Adrenal gland (tissue), 12 donors: ENCODE data around the gene GHRH. TPM values are rescaled to one million over a fixed set of nuclear protein-coding genes. Genes with fewer than 3 reads are reported as not detected.

Source experiments
- DNase-seq, 7 donors: peaks; one replicate each; pipeline ENCODE4 v3.0.0-alpha.2; 2019 to 2020
- H3K27ac ChIP-seq, 5 donors: fragments of 200-600 bp; sonication (generic) in 4 of 5; 1 replicate in 3 of 5; 2 replicates in 2 of 5; pipeline versions ENCODE4 v1.5.1 to v1.8.0; 2016 to 2020; ENCODE audit warnings: mild to moderate bottlenecking in 1 of 5
- H3K27me3 ChIP-seq: fragments of 200-600 bp; 2 replicates; pipeline ENCODE4 v1.8.0; 2021
- H3K36me3 ChIP-seq, 2 donors: fragments of 200-600 bp; replicated peaks in 1 of 2; 1 replicate in 1 of 2; 2 replicates in 1 of 2; pipeline versions ENCODE4 v1.5.1 to v1.8.0; 2018 to 2022
- H3K4me1 ChIP-seq, 2 donors: fragments of 200-600 bp; replicated peaks in 1 of 2; 1 replicate in 1 of 2; 2 replicates in 1 of 2; pipeline versions ENCODE4 v1.5.1 to v1.8.0; 2018 to 2021
- H3K4me3 ChIP-seq, 4 donors: fragments of 200-600 bp; sonication (generic) in 3 of 4; one replicate each; pipeline ENCODE4 v1.5.1; 2016 to 2018
- H3K9me3 ChIP-seq, 3 donors: fragments of 200-600 bp; sonication (generic) in 1 of 3; replicated peaks in 1 of 3; 1 replicate in 2 of 3; 2 replicates in 1 of 3; pipeline versions ENCODE4 v1.5.1 to v1.8.0; 2016 to 2021
- POLR2A ChIP-seq, 2 donors: fragments of 450-650 bp; IDR thresholded peaks; one replicate each; pipeline ENCODE4 v1.6.1; 2017; ENCODE audit warnings: antibody characterized with exemption in 2 of 2, mild to moderate bottlenecking in 2 of 2, moderate library complexity in 1 of 2
- WGBS, 4 donors: extraction: QIAGEN DNeasy Blood & Tissue Kit in 2 of 4; methylation state at CpG; one replicate each; pipeline versions ENCODE4 v1.1.5 to v1.1.7; 2013 to 2017; 5-methylcytosine and 5-hydroxymethylcytosine counted together
- intact Hi-C, 2 donors: fragments of 100-400 bp; cut with DNase I; formaldehyde crosslinking; loops; one replicate each; pipeline versions ENCODE4 v1.14.1 to v1.15.0; 2022 to 2023
- polyA plus RNA-seq, 3 donors: library from polyadenylated mRNA; stranded (reverse); fragments of 200-250 nt in 2 of 3; fragments of 350-450 nt in 1 of 3; fragmentation: Illumina TruSeq in 1 of 3; extraction: RNeasy Lipid Tissue Mini Kit (QIAGEN cat#74804) in 1 of 3; gene quantifications; one replicate each; pipeline ENCODE4 v1.2.3, GENCODE V29; 2013 to 2014
- total RNA-seq, 9 donors: library from RNA; depleted of rRNA in 4 of 9; stranded (reverse); fragments of >200 nt in 4 of 9; fragments of 120-200 nt in 1 of 9; fragmentation: NEBNext Ultra II Directional in 1 of 9; extraction: Animal tissue kit (Norgen Biotek cat#: 25700) in 1 of 9; gene quantifications; one replicate each; pipeline versions ENCODE4 v1.1.0 to v1.2.4, GENCODE V29; 2013 to 2023
- TF ChIP-seq, protein P1 (sequence below), 6 experiments: fragments of 450-650 bp in 4 of 6; fragments of 200-600 bp in 2 of 6; sonication (generic) in 1 of 6; IDR thresholded peaks; 1 replicate in 5 of 6; 2 replicates in 1 of 6; pipeline versions ENCODE4 v1.5.1 to v1.8.0; 2016 to 2021; ENCODE audit warnings: antibody characterized with exemption in 6 of 6, mild to moderate bottlenecking in 2 of 6, moderate library complexity in 1 of 6
- donor health status: healthy with polysubstance abuse.
- donor health status: Bipolar disorder and iron deficiency.
- donor health status: DM: yes; HTN: yes; CAD: no.
- donor health status: DM: no; HTN: no; CAD: no.
- donor health status: DM: no; HTN: no; CAD: no.
- donor health status: DM: yes; HTN: yes; CAD: no.

Gene GHRH
- total and polyA plus RNA-seq, 12 donors = 0.91 to 26.1 TPM; not detected in 10

DNA sequence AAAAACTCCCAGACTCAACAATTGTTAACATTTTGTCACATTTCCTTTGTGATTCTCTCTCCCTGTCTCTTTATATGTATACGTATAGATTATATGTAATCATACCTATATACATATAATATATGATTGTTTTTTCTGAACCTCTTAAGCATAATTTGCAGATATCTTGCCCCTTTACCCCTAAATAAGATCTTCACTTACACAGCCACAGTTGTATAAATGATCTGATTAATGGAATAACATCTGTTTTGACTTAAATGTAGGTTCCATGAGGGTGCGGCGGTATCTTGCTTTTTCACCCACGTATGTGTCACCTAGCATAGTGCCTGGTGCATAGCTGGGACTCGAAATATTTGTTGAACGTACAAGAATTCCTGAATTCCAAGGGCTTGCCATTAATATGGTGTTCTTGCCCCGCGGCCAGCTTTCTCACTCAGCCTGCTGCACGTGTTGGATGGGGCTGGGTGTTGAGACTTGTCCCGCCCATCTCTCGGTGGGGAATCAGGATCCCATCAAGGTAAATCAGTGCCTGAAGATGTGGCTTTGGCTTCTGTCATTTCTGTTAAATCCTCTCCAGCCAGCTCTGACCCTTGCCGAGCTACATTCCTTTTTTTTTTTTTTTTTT is 17.5 kb upstream of the GHRH start:
- peaks cover 11 to 20% of the 10 kb centered on the region in 2 donors for H3K4me1 ChIP-seq
- no peak overlapping the region for H3K27ac ChIP-seq
- DNase-seq = no peak
- H3K36me3 ChIP-seq = no peaks in the 10 kb centered on the region
- WGBS, 4 donors = 89 to 90% (median 90%) methylated on average over 12 of the region's 12 CpGs
- H3K9me3 ChIP-seq = no peaks in the 10 kb centered on the region
- H3K27me3 ChIP-seq = no peaks in the 10 kb centered on the region
- no peak for TF ChIP-seq POLR2A (IDR thresholded peaks at IDR 0.05)
- TF ChIP-seq, protein P1, sequence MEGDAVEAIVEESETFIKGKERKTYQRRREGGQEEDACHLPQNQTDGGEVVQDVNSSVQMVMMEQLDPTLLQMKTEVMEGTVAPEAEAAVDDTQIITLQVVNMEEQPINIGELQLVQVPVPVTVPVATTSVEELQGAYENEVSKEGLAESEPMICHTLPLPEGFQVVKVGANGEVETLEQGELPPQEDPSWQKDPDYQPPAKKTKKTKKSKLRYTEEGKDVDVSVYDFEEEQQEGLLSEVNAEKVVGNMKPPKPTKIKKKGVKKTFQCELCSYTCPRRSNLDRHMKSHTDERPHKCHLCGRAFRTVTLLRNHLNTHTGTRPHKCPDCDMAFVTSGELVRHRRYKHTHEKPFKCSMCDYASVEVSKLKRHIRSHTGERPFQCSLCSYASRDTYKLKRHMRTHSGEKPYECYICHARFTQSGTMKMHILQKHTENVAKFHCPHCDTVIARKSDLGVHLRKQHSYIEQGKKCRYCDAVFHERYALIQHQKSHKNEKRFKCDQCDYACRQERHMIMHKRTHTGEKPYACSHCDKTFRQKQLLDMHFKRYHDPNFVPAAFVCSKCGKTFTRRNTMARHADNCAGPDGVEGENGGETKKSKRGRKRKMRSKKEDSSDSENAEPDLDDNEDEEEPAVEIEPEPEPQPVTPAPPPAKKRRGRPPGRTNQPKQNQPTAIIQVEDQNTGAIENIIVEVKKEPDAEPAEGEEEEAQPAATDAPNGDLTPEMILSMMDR (IDR thresholded peaks at IDR 0.05) = no peak
- H3K4me3 ChIP-seq = no peak overlapping the region
- intact Hi-C loops = no loop called here

DNA sequence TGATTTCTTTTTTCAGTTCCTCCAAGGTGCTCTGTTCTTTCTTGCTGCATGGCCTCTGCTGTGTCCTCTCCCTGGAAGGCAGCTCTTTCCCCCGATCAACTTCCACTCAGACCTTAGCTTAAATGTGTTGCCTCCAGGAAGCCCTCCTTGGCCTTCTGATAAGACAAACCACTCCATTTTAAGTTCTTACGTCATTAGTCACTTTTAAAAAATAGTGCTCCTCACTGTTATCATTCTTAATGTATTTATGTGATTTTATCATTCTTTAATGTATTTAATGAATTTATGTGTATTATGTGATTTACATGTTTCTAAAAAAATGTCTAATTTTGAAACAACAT is 15.6 kb upstream of the GHRH start:
- Histone ChIP-seq H3K4me1 (peaks cover 11 to 20% of the 10 kb centered on the region in 2 donors), H3K36me3 (no peaks in the 10 kb centered on the region), H3K27ac (peak overlapping the region; percentile 8 to 83 (median 59)), H3K9me3 (no peaks in the 10 kb centered on the region), H3K27me3 (no peaks in the 10 kb centered on the region), H3K4me3 (no peak overlapping the region)
- DNase-seq = no peak
- no peak for TF ChIP-seq POLR2A (IDR thresholded peaks at IDR 0.05)
- TF ChIP-seq, protein P1 (IDR thresholded peaks at IDR 0.05) = no peak
- intact Hi-C loops = no loop called here
- WGBS, 4 donors = 16 to 23% (median 20%) methylated on average over 2 of the region's 2 CpGs

DNA sequence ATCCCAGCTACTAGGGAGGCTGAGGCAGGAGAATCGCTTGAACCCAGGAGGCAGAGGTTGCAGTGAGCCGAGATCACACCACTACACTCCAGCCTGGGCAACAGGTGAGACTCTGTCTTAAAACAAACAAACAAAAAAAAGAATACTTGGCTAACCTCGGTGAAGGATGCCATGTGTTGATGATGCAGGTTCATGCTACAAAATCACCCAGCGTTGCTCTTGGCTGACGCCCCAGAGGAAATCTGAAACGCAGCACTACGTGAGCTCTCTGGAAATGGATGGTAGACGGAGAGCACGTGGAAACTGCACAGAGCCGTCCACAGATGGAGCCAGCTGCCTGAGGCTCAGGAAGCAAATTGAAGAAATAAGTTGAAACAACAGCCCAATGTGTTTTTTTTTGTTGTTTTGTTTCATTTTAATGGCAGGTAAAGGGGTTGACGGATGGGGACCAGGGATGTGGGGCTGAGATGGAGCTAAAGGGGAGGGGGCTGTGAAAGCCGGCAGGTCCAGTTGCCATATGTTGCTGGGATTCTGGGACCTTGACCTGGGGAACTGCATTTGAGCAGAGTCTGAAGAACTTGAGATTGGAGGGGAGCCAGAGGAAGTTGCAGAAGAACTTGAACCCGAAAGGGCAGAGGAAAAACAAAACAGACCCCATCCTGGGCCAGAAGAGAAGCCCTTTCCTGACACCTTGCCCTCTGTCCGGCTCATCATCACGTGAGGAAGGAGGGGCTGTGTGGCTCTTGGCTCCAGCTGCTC is 15.1 kb upstream of the GHRH start:
- TF ChIP-seq, protein P1 (IDR thresholded peaks at IDR 0.05) = peak in 4 of 6 experiments; percentile 21 to 46 (median 40)
- peak in 1 of 2 donors; percentile 66 for TF ChIP-seq POLR2A (IDR thresholded peaks at IDR 0.05)
- Histone ChIP-seq H3K4me3 (no peak overlapping the region), H3K4me1 (peaks cover 11 to 20% of the 10 kb centered on the region in 2 donors), H3K27me3 (no peaks in the 10 kb centered on the region), H3K36me3 (no peaks in the 10 kb centered on the region), H3K9me3 (no peaks in the 10 kb centered on the region), H3K27ac (peak overlapping the region; percentile 8 to 83 (median 59))
- WGBS, 4 donors = 11 to 16% (median 13%) methylated on average over 15 of the region's 15 CpGs
- DNase-seq = peak; percentile 74 to 91 (median 87)
- intact Hi-C loops = no loop called here

DNA sequence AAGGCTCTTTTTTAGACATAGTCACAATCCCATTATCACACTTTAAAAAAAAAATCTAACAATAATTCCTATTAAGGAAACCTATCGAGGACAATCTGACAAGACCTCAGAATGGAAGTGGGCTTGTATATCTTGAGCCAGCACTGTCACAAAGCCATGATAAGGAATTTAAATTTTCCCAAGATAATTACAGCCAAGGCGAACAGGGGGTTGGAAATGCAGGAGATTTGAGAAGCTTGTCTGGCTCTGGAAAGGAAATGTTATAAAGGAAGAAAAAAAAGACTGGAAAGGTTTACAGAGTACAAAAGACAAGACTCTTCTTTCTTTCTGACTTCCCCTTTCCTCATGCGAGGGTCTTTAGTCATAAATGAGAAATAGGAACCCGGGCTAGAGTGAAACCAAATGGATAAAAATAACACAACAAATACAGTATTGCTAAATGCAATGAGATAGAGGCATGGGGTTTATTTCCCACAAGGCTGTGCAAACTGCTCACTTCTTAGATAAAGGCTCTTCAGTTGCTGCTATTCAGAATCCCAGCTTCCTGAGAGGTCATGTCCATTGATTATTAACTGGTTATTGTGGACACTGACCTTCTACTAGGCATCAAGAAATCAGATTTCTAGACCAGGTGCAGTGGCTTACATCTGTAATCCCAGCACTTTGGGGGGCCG is 13.4 kb upstream of the GHRH start:
- peak overlapping the region in 3 of 5 donors; percentile 36 to 83 (median 51) for H3K27ac ChIP-seq
- no peak overlapping the region for H3K4me3 ChIP-seq
- no peaks in the 10 kb centered on the region for H3K9me3 ChIP-seq
- H3K36me3 ChIP-seq = no peaks in the 10 kb centered on the region
- 49 to 54% (median 51%) methylated on average over 5 of the region's 5 CpGs for WGBS, 4 donors
- H3K4me1 ChIP-seq = peaks cover 11 to 20% of the 10 kb centered on the region in 2 donors
- intact Hi-C loops = loop anchor here in 1 of 2 donors (5.0 kb wide), 1 partner anchor 257 kb away; no protein-coding TSS in a partner anchor
- no peaks in the 10 kb centered on the region for H3K27me3 ChIP-seq
- TF ChIP-seq POLR2A (IDR thresholded peaks at IDR 0.05) = no peak
- TF ChIP-seq, protein P1 (IDR thresholded peaks at IDR 0.05) = no peak
- no peak for DNase-seq
